Measurements from ENCODE around the gene NFASC. TPM values are rescaled to one million over a fixed set of nuclear protein-coding genes. Genes with fewer than 3 reads are reported as not detected.

Gene NFASC
- total and polyA plus RNA-seq, 2 donors from 2014 or later, result 23.2 to 29.9 TPM

GRCh38 chr1:204874274-204874673 is 3.6 kb downstream of the NFASC start:
- TF ChIP-seq CTCF (IDR thresholded peaks at IDR 0.05; ENCODE audit: borderline replicate concordance, extremely low read depth, insufficient read depth), result no peak
- DNase-seq (peak in 1 of 5 donors; percentile 13), FAIRE-seq (no peak)
- H3K4me3 ChIP-seq (ENCODE audit: low read length in 3 of 3), result no peak overlapping the region
- no peak overlapping the region for H3K9ac ChIP-seq (ENCODE audit: low read length in 3 of 3)
- no peak overlapping the region for H3K27ac ChIP-seq (ENCODE audit: low read depth in 2 of 2, low read length in 2 of 2)
- intact Hi-C loops (cut with DNase I), result no loop called here
- no peaks in the 10 kb centered on the region for H3K36me3 ChIP-seq (ENCODE audit: control insufficient read depth in 2 of 3, insufficient read depth in 3 of 3, low read length in 3 of 3)
- H3K27me3 ChIP-seq (ENCODE audit: control insufficient read depth, insufficient read depth, low read length), result no peaks in the 10 kb centered on the region
- no peaks in the 10 kb centered on the region for H3K9me3 ChIP-seq (ENCODE audit: control insufficient read depth in 2 of 3, insufficient read depth in 1 of 3, low read length in 3 of 3)
- peaks cover 0 to 7% (median 4%) of the 10 kb centered on the region in 3 donors for H3K4me1 ChIP-seq (ENCODE audit: control insufficient read depth in 2 of 3, insufficient read depth in 2 of 3, low read depth in 1 of 3, low read length in 3 of 3)

GRCh38 chr1:204875255-204875654 is 4.6 kb downstream of the NFASC start:
- H3K9ac ChIP-seq (ENCODE audit: low read length in 3 of 3), result no peak overlapping the region
- H3K9me3 ChIP-seq (ENCODE audit: control insufficient read depth in 2 of 3, insufficient read depth in 1 of 3, low read length in 3 of 3), result no peaks in the 10 kb centered on the region
- no peak overlapping the region for H3K4me3 ChIP-seq (ENCODE audit: low read length in 3 of 3)
- intact Hi-C loops (cut with DNase I), result no loop called here
- no peaks in the 10 kb centered on the region for H3K36me3 ChIP-seq (ENCODE audit: control insufficient read depth in 2 of 3, insufficient read depth in 3 of 3, low read length in 3 of 3)
- no peak overlapping the region for H3K27ac ChIP-seq (ENCODE audit: low read depth in 2 of 2, low read length in 2 of 2)
- no peaks in the 10 kb centered on the region for H3K27me3 ChIP-seq (ENCODE audit: control insufficient read depth, insufficient read depth, low read length)
- peak in 1 of 5 donors; percentile 5 for DNase-seq
- FAIRE-seq, result no peak
- peaks cover 0 to 7% (median 4%) of the 10 kb centered on the region in 3 donors for H3K4me1 ChIP-seq (ENCODE audit: control insufficient read depth in 2 of 3, insufficient read depth in 2 of 3, low read depth in 1 of 3, low read length in 3 of 3)
- no peak for TF ChIP-seq CTCF (IDR thresholded peaks at IDR 0.05; ENCODE audit: borderline replicate concordance, extremely low read depth, insufficient read depth)

- no peak for FAIRE-seq
- no peak overlapping the region for H3K27ac ChIP-seq (ENCODE audit: low read depth in 2 of 2, low read length in 2 of 2)
- intact Hi-C loops (cut with DNase I), result no loop called here
These were observed 8.1 kb downstream of the NFASC start for GRCh38 chr1:204878621-204879234.

More at GRCh38 chr1:204878621-204879234, 8.1 kb downstream of the NFASC start:
- peak in 2 of 5 donors; percentile 19 to 35 for DNase-seq
- peaks cover 0 to 15% (median 11%) of the 10 kb centered on the region in 3 donors for H3K4me1 ChIP-seq (ENCODE audit: control insufficient read depth in 2 of 3, insufficient read depth in 2 of 3, low read depth in 1 of 3, low read length in 3 of 3)
- H3K36me3 ChIP-seq (ENCODE audit: control insufficient read depth in 2 of 3, insufficient read depth in 3 of 3, low read length in 3 of 3), result no peaks in the 10 kb centered on the region
- no peak overlapping the region for H3K9ac ChIP-seq (ENCODE audit: low read length in 3 of 3)
- no peaks in the 10 kb centered on the region for H3K9me3 ChIP-seq (ENCODE audit: control insufficient read depth in 2 of 3, insufficient read depth in 1 of 3, low read length in 3 of 3)
- H3K27me3 ChIP-seq (ENCODE audit: control insufficient read depth, insufficient read depth, low read length), result no peaks in the 10 kb centered on the region
- no peak for TF ChIP-seq CTCF (IDR thresholded peaks at IDR 0.05; ENCODE audit: borderline replicate concordance, extremely low read depth, insufficient read depth)
- H3K4me3 ChIP-seq (ENCODE audit: low read length in 3 of 3), result peak overlapping the region in 2 of 3 donors; percentile 3 to 47

All from kidney (tissue), 14 donors.